SK-N-DZ (cell line): ENCODE data around the gene LAMA5.

Experiments used
- DNase-seq: peaks from one replicate; pipeline ENCODE4 v3.0.0-alpha.2; 2015; ENCODE audit warnings: low spot score

LAMA5 gene

DNA sequence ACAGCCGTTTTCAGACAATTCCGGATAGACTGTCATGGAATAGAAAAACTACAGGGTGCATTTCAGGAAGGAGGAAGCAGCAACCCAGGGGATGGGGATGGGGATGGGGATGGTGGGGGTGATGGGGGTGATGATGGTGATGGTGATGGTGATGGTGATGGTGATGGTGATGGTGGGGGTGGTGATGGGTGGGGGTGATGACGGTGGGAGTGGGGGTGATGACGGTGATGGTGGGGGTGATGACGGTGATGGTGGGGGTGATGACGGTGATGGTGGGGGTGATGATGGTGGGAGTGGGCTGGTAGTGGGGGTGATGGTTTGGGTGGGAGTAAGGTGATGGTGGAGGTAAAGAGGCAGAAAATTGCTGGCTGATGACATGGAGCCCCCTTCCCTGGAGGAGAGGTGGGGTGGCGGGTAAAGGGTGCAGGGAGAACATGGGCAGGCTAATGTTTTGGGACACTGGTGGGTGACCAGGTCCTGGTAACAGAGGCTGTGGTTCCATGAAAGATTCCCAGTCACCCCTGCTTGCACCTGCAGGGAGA, 17.5 kb downstream of the LAMA5 start:
- DNase-seq = no peak

DNA sequence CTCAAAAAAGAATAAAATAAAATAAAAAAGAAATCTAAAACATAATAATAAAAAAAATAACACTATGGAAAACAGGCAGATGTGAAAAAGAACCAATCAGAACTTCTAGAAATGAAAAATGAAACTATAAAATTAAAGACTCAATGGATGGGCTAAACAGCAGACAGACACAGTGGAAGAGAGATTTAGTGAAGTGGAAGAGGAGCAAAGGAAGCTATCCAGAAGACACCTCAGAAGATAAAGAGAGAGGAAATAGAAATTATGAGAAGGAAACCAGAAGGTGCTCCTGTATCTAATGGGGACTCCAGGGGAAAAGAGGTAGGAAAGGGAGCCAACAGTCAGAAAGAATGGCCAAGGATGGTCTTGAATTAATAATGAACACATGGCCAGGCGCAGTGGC, 18.5 kb downstream of the LAMA5 start:
- DNase-seq = no peak

DNA sequence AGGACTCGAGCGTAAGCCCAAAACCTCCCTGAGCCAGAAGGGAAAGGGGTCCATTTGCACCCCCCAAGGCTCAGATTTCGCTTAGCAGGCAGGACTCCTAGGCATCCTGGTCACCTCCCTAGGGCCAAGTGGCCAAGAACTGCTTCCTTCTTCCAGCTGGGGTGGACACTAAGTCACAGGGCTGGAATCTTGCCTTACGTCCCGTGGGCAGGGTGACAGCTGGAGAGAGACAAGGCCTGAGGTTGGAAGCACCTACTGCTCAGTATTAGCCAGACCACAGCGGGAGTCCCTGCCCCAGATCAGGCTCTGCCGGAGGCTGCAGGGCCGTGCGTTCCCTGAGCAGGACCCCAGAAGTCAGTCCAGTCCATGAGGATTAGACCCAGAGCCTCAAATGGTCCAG, 19.7 kb downstream of the LAMA5 start:
- no peak for DNase-seq

DNA sequence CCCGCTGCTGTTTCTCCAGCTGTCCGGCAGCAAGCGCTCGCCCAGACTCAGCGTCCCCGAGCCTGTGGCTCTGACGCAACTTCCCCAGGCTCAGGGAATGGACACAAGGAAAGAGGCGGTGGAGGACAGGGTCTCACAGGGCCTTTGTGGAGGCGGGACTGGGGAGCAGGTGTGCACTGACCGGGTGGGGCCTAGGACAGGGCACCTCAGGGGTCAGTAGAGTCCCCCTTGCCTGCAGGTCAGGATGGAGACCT, 20.0 kb downstream of the LAMA5 start:
- DNase-seq = no peak

DNA sequence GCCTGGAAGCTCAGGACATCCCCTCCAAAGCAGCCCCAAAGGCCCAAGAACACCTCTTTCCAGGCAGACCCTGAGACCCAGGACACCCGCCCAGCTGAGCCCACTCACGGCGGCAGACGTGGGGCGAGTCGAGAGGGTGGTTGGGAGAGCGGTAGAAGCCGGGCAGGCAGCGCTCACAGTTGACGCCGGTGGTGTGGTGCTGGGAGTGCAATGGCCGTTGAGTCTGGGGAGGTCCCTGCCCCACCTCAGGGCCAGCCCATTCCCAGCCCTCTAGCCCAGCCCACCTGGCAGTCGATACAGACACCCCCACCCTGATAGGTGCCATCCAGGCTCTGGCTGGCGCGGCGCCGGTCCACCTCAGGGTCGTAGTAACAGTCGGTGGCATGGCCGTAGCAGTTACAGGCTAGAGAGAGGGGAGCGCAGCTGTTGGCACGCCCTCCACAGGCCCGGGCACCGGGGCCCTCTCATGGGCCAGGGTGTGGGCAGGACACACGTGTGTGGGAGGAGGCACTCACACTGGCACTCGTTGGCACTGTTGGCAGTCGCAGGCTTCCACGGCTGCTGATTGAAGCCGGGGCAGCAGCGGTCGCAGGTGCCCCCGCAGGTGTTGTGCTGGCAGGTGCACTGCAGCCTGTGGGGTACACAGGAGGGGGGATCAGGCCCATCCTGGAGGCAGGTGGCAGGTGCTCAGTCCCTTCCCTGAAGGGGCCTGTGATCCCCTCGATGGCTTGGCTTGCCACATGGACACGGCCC, 20.5 kb downstream of the LAMA5 start:
- no peak for DNase-seq

GRCh38 chr20:62345681-62346370, 21.3 kb downstream of the LAMA5 start:
- DNase-seq = no peak

DNA sequence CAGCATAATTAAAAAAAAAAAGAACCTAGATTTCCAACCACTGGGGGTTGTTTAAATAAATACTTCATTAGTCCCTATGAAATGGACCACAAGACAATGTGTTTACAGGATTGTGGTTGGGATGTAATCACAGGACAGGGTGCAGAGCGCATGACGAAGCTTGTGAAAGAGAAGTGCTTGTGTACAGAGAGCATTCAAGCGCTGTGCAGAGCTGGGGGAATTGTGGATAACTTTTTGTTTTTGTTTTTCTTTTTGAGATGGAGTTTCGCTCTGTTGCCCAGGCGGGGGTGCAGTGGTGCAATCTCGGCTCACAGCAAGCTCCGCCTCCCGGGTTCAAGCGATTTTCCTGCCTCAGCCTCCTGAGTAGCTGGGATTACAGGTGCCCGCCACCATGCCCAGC, 22.3 kb downstream of the LAMA5 start:
- DNase-seq = no peak

GRCh38 chr20:62344092-62344491, 23.0 kb downstream of the LAMA5 start:
- DNase-seq = no peak

DNA sequence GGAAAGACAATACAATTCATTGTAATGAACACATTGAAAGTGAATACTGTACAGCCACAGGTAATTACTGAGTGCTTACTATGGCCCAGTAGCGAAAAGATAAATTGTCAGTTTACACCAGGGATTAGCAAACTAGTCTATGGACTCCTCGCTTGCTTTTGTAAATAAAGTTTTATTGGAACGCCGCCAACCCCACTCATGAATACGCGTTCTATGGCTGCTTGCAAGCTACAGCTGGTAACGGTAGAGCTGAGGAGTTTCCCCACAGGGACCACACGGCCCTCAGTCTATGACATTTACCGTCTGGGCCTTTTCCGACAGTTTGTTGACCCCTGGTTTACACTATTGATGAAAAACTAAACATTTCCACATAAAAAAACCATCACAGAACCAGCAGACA, 24.2 kb downstream of the LAMA5 start:
- DNase-seq = no peak

GRCh38 chr20:62339647-62340062, 27.5 kb downstream of the LAMA5 start:
- no peak for DNase-seq

DNA sequence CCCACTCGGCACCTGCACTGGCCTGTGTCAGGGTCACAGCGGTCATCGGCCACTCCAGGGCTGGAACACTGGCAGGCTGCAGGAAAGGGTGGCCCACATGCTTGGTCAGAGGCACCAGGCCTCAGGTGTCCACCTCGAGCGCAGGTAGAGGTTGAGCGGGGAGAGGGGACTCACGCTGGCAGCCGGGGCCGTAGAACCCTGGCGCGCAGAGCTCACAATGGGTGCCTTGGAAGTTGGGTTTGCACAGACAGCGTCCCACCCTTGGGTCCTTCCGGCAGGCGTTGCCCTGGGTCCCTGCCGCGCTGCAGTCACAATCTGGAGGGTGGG, 28.9 kb downstream of the LAMA5 start:
- no peak for DNase-seq

DNA sequence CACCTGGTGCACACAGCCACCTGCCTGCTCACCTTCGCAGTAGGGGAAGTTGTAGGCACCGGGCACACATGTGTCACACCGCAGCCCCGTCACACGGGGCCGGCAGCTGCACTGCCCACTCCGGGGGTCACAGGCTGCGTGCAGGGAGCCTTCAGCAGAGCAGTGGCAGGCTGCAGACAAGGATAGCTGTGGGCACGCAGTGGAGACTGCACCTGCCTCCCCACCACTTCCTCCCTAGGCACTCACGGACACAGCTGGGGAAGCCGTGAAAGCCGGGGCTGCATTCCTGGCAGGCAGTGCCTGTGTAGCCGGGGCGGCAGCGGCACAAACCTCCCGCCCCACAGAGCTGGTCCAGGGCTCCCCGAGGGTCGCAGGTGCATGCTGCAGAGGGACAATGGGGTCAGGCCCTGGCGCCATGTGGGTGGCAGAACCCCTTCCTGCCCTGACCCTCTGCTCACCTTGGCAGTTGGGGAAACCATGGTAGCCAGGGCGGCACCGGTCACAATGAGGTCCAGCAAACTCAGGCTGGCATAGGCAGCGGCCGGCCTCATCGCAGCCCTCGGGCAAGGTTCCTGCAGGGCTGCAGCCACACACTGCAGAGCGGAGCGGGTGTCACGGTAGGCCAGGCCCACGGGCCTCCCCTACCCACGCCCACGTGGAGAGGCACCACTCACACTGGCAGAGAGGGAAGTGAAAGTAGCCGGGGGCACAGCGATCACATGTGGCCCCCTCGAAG, 29.4 kb downstream of the LAMA5 start:
- DNase-seq = no peak

GRCh38 chr20:62336775-62337557, 30.1 kb downstream of the LAMA5 start:
- DNase-seq = no peak

- no peak for DNase-seq
Observed at GRCh38 chr20:62336329-62336728, 30.8 kb downstream of the LAMA5 start.

DNA sequence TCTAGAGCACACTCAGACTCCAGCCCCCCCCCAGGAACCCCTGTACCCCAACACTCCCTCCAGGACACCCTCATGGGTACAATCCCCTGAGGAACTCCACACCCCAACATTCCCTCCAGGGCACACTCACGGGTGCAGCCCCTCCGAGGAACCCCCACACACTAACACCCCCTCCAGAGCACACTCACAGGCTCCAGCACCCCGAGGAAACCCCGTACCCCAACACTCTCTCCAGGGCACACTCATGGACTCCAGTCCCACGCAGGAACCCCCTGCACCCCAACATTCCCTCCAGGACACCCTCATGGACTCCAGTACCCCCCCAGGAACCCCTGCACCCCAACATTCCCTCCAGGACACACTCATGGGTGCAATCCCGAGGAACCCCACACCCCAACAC, 31.6 kb downstream of the LAMA5 start:
- DNase-seq = no peak

DNA sequence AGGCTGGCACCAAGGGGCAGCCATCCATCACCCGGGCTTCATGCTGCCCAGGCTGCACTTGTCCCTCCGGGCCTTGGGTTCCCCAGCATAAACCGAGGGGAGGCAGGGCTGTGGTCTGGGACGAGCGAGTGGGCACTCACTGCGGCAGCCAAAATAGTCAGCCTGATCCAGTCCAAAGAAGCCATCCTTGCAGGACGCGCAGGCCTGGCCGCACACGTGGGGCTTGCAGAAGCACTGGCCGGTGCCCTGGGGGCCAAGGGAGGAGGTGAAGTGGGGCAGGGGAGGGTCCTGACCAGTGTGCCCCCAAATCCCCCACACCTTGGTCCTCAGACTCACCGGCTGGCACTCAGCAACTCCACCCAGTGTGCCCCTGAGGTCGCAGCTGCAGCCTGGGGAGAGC, 32.2 kb downstream of the LAMA5 start:
- DNase-seq = no peak

DNA sequence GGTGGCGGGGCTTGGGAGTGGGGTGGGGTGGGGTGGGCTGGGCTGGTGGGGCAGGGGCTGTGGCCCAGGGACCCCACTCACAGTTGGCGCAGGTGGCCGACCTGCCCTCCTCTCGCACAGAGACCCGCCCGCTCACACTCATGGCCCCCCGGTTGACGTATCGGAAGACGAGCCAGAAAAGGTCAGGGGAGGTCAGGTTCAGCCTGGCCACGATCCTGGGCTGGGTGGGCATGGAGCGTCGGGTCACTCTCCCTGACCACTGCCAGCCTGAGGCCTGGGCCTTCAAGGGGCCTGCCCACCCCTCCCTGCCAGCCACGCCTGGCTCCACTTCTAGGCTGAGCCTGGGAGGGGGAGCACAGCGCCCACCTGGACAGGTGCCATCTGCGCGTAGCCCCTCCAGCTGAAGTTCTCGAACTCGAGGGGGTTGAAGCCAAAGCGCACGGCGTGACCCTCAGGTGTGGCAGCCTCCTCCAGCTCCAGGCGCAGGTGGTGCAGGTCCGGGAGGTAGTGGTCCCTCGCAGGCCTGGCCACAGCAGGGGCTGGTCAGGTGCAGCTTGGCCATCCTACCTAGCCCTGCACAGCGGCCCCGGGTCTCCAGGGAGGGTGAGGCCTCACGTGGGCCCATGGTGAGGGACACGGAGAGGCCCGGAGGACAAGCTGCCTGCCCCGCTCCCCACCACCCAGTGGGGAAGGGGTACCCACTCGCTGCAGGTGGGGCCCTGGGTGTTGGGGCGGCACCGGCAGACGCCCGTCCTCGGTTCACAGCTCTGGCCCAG, 33.1 kb downstream of the LAMA5 start:
- no peak for DNase-seq

DNA sequence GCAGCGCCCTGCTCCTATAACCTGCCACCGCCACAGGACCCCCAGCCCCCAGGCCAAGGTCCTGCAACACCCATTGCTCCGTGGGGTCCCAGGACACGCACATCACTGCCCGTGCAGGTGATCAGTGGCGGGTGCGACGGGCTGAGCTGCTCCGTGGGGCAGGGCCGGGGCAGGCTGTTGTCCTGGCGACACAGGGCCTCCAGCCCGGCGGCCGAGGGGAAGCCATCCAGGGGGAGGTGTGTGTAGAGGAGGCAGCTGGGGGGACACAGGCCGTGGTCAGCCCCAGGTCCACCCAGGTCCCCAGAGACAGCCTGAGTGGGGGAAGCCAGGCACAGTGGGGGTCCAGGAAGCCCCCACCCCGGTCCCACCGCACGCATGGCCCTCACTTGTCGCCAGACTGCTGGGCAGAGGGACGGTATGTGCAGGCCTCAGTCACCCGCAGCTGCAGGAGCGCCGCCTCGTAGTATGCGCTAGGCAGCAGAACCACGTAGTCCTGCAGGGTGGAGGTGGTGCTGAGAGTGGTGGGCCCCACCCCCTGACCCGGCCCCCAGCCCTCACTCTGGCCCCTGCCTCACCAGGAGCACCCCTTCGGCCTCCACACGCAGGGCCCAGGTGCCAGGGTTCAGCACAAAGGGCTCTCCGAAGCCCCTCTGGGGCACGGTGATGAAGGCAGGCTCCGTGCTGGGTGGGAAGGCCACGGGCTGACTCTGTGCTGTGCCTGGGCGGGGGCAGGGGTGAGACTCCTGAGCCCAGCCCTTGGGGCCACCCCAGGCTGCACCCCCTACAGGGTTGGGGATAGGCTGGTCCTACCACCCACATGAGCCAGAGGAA, 33.9 kb downstream of the LAMA5 start:
- DNase-seq = no peak

GRCh38 chr20:62332421-62332820, 34.7 kb downstream of the LAMA5 start:
- DNase-seq = no peak

DNA sequence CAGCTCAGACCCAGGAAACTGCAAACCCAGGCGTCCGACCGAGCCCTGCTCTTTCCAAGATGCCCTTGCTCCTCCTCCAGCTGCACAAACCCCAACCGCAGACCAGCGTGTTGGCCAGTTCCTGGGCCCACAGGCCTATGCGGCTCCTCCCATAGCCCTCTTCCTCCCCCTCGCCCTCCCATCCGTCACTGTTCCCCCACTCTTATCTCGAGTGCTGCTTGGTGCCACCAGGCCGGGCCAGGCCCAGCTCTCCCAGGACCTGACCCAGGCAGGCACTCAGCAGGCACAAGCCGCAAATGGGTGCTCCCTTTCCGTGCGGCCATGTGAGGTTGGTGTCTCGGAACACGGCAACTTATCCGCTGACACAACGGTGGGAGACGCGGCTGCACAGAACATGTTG, 35.8 kb downstream of the LAMA5 start:
- no peak for DNase-seq
